Epithelial cell of proximal tubule (primary cell): ENCODE measurements around the gene KCNJ14. TPM values are rescaled to one million over a fixed set of nuclear protein-coding genes. Genes with fewer than 3 reads are reported as not detected.

Experiments used
- DNase-seq: peaks from one replicate; pipeline ENCODE4 v3.0.0-alpha.2; 2011; ENCODE audit warnings: low read depth
- H3K4me3 ChIP-seq: 2 replicates; pipeline ENCODE4 v1.5.1; 2011; ENCODE audit warnings: low read depth, mild to moderate bottlenecking, low read length
- CTCF ChIP-seq: conservative IDR thresholded peaks from 2 replicates; pipeline ENCODE4 v1.5.1; 2012; ENCODE audit warnings: low read depth, mild to moderate bottlenecking, low read length
- total RNA-seq: library from RNA; depleted of rRNA; stranded (reverse); fragments of >200 nt; gene quantifications from 2 replicates; pipeline ENCODE4 v1.2.3, GENCODE V29; 2015

KCNJ14 gene
- total RNA-seq = 0.06 and 0.07 TPM in 2 replicates

- no peak within 1 kb of the TSS for H3K4me3 ChIP-seq
- TF ChIP-seq CTCF = no peak
- DNase-seq = no peak
Measured at GRCh38 chr19:48455171-48455907, at the start of gene KCNJ14. Gene KCNJ14, plus strand, starts transcription at chr19:48455574. Its CDS starts 6,151 bp downstream, at chr19:48461725.

GRCh38 chr19:48405850-48406249, 49.5 kb upstream of the KCNJ14 start:
- TF ChIP-seq CTCF = no peak
- no peak overlapping the region for H3K4me3 ChIP-seq
- no peak for DNase-seq

DNA sequence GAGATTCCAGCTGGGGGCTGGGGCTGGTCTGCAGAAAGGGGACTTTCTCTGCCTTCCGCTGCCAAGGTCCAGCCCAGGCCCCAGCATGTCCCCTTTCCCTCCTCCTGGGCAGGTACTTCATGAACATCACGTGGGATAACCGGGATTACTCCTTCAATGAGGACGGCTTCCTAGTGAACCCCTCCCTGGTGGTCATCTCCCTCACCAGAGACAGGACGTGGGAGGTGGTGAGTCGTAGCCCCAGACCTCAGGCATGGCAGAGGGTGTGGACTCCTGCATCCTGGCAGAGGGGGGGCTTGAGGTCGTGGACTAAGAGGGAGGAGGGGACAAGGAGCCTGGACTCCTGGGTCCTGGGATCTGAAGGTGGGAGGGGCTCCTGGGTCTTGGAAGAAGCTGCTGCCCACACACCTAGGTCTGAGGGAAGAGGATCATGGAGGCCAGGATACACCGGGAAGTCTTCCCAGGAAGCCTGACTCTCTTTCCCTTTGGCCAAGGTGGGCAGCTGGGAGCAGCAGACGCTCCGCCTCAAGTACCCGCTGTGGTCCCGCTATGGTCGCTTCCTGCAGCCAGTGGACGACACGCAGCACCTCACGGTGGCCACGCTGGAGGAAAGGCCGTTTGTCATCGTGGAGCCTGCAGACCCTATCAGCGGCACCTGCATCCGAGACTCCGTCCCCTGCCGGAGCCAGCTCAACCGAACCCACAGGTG, 41.3 kb upstream of the KCNJ14 start:
- TF ChIP-seq CTCF = no peak
- H3K4me3 ChIP-seq = peak overlapping the region; percentile 59
- DNase-seq = no peak

DNA sequence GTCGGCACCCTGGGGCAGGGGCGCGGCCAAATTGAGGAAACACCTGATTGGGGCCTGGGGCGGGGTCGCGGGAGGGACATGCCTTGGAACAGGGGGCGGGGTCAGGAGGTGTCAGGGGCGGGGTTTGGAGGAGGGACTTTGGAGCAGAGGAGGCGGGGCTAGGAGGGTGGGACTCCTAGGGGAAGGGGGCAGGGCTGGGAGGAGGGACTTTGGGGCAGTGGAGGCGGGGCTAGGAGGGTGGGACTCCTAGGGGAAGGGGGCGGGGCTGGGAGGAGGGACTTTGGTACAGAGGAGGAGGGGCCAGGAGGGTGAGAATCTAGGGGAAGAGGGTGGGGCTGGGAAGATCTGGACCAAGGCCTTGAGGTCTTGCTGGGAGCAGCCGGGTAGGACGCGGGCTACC, 40.0 kb upstream of the KCNJ14 start:
- peak overlapping the region; percentile 59 for H3K4me3 ChIP-seq
- no peak for TF ChIP-seq CTCF
- DNase-seq = peak; percentile 27

DNA sequence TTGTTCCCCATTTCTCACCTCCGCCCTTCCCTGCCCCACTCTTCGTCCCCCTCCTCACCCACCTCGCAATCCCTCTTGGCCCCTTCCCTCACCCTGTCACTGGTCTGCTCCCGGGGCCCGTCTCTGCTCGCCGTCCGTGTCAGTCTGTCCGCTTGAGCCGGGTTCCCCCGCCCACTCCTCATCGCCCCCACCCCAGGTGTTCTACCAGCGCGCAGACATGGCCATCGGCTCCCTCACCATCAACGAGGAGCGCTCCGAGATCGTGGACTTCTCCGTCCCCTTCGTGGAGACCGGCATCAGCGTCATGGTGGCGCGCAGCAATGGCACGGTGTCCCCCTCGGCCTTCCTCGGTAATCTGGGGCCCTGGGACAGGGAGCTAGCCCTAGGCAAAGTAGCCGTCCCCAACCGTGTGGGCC, 39.6 kb upstream of the KCNJ14 start:
- TF ChIP-seq CTCF = no peak
- peak overlapping the region; percentile 58 for H3K4me3 ChIP-seq
- no peak for DNase-seq

DNA sequence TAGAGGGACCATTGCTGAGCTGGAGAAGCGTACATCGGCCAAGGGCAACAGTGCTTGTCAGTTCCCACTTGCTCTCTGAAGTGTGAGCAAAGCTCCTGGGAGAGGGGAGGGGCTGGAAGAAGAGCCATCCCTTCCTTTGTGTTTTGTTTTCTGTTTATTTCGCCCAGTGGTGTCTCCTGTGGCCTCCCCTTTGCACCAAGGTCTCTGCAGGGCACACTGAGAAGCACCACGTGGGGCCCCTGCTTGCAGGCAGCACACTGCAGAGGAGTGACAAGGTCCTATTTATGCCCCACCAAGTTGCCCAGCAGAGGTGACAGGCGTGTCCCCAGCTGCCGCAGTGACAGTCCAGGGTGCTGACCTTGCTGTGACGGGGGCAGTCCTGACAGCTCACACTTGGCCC, 38.0 kb upstream of the KCNJ14 start:
- DNase-seq = no peak
- no peak overlapping the region for H3K4me3 ChIP-seq
- no peak for TF ChIP-seq CTCF
